T follicular helper cell (primary cell): Measurements from ENCODE around the gene ABCB9.

Experiments used
- DNase-seq: peaks from one replicate; pipeline ENCODE4 v3.0.0-alpha.2; 2020; ENCODE audit warnings: low read depth

The ABCB9 gene

DNA sequence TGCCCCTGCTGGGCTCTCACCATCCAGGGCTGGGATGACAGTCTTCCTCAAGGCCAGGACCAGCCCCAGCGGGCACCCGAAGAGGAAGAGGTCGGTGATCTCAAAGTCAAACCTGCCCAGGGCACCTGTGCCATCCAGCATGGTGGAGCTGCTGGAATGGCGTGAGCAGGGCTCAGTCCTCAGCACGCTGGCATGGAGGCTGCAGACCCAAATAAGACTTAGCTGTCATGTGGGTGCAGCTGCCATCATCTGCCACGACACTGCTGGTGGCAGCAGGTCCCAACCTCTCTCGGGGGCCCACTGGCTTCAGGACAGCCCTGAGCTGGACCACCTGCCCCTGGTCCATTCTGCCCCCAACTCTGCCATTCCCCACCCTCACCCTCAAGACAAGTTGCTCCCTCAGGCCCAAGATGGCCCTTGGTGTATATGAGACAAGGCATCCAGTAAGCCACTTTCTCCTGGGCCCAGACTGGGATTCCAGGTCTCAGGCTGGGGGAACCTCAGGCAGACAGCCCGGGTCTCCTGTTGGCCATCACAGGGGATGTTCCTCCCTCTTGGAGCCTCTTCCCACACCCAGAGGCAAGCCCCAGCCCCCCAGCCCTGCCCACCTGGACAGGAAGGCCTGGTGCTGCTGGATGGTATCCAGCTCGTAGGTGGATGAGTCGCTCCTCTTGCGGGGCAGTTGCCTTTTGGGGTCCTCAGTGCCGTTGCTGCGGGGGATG is 28.7 kb upstream of the ABCB9 start:
- no peak for DNase-seq

- no peak for DNase-seq
Measured at GRCh38 chr12:122994140-122994675, 27.9 kb upstream of the ABCB9 start.

DNA sequence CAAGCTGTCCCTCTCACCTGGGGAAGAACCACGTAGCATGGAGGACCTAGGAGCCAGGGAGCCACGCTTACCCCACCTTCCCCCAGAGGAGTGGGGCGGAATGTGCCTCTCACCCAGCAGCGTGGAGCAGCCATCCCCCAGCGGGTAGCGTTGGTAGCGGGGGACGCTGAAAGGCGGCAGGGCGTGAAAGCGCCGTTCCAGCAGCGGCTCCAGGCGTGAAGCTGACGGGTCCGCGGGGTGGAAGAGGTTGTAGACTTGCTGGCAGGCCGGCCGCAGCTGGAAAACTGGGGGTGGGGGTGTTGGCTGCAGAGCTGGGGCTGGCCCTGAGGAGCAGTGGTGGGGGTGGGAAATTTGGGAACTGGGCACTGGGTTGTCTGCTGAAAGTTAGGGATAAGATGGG is 26.1 kb upstream of the ABCB9 start:
- DNase-seq = no peak

- DNase-seq = no peak
Measured at GRCh38 chr12:122991623-122992275, 25.5 kb upstream of the ABCB9 start.

DNA sequence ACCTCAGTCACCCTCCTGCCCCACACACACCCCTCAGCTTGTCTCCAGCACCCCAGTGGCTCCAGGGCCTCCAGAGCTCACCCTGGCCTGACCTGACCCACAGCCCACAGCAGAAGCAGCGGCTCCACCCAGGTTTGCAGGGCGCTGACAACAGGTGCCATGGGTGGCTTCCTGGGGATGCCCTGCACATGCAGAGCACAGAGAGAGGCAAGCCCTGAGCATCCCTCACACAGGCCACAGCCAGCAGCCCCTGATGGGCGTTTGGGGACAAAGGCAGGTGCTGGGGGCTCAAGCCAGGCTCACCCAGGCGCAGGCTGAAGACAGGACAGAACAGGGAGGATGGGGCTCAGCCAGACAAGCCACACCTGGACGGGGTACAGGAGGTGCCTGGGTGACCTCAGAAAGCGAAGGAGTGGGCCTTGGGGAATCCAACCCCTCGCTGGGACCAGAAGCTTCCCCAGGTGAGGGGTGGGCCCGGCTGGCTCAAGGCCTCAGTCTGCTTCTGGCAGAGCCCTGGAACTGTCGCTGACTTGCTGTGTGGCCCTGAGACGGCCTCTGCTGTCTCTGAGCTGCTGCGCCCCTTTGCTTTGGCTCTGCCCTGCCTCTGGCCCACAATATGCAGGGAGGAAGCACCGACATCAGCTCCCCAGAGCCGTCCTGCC is 24.8 kb upstream of the ABCB9 start:
- DNase-seq = no peak

GRCh38 chr12:122990561-122990960 is 24.3 kb upstream of the ABCB9 start:
- no peak for DNase-seq

DNA sequence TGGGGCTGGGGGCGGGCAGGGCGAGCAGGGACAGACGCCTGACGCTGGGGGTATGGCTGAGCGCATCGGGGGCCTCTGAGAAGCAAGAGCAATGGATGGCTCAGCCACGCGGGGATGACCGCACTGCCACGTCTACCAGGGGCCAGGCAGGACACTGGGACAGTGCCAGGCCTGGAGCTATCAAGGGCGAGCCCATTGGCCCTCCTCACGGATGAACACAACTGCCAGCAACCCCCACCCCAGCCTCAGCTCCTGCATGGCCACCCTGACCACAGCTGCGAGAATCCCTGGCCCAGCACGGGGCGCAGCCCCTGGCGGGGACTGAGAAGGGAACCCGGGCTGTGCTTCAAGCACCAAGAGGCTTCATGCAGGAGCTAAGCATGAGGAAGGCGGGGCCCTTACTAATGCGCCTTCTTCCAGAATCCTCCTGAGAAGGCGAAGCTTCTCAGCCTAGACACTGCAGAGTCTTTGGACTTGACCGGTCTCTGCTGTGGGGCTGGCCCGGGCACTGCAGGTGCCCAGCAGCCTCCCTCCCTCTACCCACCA is 23.7 kb upstream of the ABCB9 start:
- no peak for DNase-seq

DNA sequence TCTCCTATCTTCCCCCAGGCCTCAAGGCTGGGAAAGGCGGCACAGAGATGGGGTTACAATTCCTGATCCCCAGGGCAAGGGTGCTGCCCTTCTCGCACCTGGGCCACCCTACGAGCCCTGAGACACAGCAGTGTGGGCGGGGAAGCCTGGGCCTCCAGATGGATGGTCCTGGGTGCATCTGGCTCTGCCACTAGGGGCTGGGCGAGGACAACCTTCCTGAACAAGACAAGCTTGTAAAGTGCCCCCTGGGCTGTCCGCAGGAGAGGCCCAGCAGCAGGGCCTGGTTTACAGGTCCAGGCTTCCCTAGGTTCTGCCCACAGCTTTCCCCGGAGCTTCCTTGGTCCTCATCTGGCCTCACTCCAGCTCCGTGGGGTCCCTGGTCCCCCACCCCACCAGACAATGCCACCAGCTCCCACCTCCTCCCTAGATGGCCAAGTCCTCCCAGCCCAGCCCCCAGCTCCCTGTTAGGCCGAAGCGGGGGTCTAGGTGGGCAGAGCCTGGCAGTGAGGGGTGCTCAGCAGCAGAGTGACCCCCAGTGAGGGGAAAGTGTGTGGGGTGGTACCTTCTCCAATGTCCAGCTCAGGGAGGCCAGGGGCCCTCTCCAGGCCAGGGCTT is 23.1 kb upstream of the ABCB9 start:
- DNase-seq = no peak

DNA sequence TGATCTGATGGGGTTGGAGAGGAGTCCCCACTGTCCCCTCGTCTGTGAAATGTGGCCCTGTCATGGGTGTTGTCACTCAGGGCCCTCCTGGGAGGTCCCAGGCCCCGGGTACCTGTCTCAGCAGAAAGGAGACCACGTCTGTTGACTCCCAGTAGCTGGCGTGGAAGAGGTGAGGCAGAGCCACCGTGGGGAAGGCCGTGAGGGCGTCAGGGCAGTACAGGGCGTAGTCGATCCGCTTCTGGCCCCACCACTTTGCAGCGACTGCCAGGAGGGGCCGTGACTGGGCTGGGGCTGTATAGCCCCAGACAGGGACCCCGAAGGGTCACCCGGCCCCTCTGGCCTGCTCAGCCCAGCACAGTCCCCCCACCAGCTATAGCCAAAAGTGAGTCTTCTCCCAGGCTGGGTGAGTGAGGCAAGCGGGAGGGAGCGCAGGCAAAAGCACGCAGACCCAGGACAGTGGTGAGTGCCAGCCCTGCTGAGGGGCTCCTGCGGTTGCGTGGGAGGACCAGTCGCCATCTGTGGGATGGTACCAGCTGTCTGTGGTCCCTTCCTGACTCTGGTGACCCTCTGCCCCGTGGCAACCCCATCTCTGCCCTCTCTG is 22.4 kb upstream of the ABCB9 start:
- DNase-seq = no peak

- DNase-seq = no peak
Measured at GRCh38 chr12:122988036-122988435, 21.8 kb upstream of the ABCB9 start.

GRCh38 chr12:122987086-122987951 is 21.1 kb upstream of the ABCB9 start:
- no peak for DNase-seq

- no peak for DNase-seq
Measured at GRCh38 chr12:122986258-122986871, 20.1 kb upstream of the ABCB9 start.

GRCh38 chr12:122985338-122986257 is 19.3 kb upstream of the ABCB9 start:
- no peak for DNase-seq

GRCh38 chr12:122984612-122985337 is 18.5 kb upstream of the ABCB9 start:
- no peak for DNase-seq

- DNase-seq = no peak
Measured at GRCh38 chr12:122983789-122984515, 17.7 kb upstream of the ABCB9 start.

GRCh38 chr12:122982963-122983788 is 16.9 kb upstream of the ABCB9 start:
- no peak for DNase-seq

- DNase-seq = no peak
Measured at GRCh38 chr12:122982477-122982815, 16.2 kb upstream of the ABCB9 start.
